Activated CD4-positive, alpha-beta T cell treated with anti-CD3 and anti-CD28 coated beads, Interleukin-2, amount 50 U/mL, for 16 hours (primary cell): ENCODE data around the gene CACNA1A.
"Not testable (repeated sequence)": the region's sequence is repeated elsewhere in the genome, so short reads cannot be mapped to it uniquely, and the experiment has no call there.

ENCODE experiments used
- DNase-seq: peaks from one replicate; pipeline ENCODE4 v3.0.0-alpha.2; 2020

Gene CACNA1A

DNA sequence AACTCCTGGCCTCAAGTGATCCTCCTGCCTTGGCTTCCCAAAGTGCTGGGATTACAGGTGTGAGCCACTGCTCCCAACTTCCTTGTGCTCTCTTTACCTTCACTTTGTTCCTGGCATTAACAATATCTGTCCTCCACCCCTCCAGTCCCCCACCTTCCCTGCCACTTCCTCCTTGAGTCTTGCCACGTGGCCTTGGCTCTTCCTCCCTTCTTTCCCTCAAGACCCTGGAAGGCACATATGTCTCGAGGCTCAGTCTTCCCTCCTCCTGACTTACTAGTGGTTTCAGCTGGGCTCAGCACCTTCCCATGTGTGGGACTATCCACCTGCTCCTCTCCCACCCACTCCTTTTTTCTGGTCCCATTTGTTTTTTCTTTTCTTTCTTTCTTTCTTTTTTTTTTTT is 285.4 kb downstream of the CACNA1A start:
- DNase-seq = no peak

DNA sequence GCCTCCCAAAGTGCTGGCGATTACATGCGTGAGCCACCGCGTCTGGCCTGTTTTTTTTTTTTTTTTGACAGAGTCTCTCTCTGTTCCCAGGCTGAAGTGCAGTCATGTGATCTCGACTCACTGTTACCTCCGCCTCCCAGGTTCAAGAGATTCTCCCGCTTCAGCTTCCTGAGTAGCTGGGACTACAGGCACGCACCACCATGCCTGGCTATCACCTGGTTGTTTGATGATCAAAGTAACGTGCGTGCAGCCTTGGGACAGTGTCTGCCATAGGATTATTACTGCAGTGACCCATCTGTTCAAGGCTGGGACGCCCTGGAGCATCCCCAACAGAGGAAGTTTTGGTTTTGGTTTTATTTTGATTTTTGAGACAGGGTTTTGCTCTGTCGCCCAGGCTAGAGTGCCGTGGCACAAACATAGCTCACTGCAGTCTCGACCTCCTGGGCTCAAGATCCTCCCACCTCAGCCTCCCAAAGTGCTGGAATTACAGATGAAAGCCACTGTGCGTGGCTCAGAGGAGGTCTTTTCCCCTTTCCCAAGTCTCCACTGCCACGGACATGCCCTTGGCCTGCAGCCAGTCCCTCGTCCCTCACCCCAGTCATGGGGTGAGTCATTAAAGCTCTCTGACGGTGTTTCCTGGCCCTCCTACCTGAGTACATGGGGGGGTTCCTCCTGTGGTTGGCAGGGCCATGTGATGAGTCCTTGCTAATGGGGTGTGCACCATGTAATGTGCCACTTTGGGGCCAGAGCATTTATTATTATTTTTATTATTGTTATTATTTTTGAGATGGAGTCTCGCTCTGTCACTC is 290.5 kb downstream of the CACNA1A start:
- DNase-seq = peak; percentile 23

DNA sequence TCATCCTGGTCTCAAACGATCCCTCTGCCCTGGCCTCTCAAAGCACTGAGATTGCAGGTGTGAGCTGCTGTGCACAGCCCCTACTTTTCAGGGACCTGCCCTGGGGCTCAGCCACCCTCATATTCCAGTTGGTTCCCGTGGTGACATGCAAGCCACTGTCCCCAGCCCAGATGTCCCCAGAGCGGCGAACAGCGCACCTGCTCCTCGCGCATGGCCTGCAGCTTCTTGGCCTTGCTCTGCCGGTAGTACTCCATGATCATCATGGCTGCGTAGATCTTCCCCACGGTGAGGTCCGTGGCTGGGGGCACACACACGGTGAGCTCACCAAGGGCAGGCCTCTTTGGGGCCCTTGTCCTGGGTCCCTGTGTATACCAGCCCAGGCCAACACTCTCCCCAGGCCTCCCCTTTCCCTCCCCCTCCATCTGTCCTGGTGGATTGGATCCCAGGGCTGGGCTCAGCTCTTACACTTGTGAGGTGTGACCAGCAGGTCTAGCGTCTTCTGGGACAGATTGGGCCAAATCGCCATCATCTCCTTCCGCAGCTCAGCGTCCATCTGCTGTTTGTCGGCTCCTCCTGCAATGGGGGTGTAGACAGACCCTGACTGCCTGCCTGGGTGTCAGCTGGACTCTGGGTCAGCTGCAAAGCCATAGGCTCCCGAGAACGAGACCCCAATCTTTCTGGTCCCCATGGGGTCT is 292.1 kb downstream of the CACNA1A start:
- no peak for DNase-seq

DNA sequence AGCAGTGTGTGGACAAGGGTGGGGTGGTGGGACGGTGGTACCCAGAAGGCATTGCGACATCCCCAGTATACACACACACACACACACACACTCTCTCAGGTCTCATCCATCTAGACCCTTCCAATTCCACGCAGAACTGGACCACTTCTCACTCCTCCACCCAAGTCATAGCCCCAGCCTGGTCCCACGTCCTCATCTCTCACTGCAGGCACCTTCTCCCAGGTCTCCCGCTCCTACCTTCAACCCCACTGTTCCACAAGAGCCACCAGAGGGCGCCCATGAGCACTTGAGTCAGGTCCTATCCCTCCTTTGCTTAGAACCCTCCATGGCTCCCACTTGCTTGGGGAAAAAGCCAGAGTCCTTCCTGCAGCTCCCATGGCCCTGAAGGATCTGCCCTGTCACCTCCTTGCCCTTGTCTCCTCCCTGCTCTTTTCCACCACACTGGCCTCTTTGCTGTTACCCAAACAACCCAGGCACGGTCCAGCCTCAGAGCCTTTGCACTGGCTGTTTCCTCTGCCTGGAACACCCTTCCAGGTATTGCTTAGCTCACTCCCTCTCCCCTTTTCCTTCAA is 293.4 kb downstream of the CACNA1A start:
- DNase-seq = peak; percentile 82

DNA sequence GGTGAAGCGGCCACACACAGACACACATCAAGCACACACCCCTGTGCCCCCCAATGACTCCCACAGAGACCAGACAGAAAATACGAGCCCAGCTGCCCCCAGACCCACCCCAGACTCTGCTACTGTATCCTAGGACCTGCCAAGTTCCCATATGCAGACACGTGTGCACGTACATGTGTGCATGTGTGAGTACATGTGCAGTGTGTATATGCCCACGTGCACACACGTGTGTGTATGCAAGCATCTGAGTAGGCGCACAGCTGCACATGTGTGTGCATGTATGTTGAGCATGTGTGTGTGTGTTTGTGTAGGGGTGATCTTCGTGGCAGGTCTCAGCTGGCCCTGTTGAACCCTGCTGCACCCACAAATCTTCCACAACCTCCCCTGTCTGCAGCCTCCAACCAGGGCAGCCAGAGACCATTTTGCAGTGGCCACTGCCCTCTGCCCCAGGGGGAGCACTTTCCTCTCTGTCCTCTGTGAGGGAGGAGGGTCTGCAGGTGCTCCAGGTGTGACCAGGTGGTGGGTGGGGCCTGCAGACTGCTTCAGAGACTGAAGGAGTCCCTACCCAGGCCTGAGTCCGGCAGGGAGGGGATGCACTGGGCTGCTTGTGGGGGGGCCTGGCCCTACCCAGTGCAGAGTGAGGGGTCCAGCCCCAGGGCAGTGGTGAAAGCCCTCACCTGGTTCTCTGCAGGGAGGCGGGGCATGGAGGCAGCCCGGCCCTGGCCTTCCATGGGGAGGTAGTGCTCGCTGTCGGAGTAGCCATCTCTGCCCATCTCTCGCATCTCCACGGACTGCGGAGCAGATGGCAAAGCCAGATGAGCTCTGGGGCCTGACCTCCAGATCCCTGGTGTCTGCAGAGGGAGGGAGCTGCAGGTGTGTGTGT is 294.6 kb downstream of the CACNA1A start:
- DNase-seq = no peak

DNA sequence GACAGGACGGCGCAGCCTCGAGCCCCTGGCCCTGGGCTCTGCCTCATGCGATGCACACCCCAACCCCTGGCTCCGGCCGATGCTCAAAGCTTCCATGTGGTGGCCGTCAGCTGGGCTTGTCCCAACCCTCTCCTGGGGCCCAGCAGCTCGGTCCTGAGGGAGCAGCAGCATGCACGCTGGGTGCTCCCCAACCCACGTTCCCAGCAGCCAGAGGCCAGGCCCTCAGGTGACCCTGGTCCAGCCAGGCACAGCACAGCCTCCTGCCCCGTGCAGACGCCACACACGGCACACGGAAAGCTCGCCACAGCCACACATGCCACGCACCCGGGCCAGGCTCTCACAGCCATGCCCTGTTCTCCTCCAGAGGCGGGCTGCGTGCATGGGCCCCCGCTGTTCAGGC is 295.3 kb downstream of the CACNA1A start:
- no peak for DNase-seq

DNA sequence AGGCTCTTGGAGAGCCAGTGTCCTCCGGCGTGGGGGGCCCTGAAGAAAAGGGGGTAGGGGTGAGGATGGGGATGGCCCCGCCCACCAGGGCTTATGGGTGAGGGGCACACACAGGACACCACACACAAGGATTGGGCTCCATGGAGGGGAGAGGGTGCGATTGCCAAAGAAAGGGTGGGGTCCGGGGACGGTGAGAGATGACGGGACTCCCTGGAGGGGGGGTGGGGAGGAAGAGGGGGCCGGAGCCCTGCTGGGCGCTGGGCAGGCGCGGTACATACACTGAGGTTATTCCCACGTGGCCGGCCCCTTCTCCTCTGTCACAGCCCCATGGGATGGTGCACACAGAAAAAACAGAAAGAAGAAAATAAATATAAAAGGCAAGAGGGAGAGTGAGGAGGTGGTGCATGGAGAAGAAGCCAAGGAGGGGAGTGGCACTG is 295.9 kb downstream of the CACNA1A start:
- no peak for DNase-seq

DNA sequence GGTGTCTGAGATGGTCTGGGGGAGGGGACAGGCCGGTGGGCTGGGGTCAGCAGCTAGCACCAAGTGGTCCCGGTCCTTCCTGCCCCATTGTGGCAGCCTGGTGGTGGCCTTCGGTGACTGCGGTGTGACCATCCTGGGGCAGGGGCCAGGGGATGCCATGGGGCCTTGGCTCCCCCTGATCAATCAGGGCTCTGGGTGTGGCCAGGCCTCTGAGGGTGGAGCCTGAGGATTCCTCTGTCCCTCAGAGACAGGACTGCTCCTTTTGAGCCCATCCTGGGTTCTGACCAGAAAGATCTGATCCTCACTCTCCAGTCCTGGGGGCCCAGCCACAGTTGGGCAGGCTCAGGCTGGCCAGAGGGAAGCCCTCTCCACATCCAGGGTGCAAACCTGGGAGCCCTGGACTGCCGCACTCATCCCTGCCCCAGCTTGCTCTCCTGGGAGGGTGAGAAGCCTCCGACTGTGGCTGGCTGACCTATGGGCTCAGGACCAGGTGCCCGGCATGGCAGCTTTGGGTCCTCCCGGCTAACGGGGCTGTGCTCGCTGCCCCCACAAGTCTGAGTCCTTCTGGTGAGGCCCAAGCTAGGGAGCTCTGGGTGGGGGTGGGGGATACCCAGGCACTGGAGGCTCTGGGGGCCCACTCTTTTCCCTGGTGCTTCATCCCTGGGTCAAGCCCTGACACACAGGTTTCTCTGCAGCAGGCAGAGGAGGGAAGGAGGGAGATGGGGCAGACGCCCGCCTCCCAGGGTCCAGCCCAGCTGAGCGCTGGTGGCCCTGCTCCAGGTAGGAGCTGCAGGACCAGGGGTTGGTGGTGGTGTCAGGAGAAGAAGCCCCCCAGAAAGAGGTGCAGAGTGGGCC is 296.6 kb downstream of the CACNA1A start:
- no peak for DNase-seq

DNA sequence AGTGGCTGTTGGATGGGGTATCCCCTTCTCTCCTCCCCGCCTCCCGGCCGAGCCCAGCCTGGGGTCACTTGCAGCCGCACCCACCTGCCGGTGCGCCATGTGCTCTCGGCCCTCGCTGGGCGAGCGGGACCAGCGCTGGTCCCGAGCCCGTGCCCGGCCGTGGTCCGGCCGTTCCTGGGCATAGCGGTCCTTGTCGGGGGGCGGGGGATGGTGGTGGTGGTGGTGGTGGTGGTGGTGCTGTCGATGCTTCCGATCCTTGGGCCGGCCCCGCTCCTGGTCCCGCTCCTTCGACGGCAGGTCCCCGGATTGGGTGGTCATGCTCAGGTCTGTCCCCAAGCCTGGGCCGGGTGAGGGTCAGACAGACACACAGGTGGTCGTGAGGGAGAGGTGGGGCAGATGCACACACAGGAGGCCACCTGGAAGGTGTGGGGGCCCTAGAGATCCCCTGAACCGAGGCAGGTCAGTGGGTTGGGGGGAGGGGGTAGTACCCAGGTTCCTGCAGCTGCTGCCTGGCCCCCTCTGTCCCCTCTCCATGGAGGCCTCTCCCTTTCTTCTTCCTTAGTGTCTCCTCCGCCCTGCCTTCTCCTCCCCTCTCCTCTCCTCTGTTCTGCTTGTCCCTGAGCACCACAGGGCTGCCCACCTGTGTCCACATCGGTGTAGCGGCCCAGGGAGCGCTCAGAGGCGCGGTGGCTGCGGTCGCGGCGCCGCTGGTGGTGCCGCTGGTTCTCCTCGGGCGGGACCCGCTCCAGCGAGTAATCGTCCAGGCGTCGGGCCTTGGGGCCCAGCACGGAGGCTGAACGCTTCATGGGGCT is 297.4 kb downstream of the CACNA1A start:
- DNase-seq = no peak

DNA sequence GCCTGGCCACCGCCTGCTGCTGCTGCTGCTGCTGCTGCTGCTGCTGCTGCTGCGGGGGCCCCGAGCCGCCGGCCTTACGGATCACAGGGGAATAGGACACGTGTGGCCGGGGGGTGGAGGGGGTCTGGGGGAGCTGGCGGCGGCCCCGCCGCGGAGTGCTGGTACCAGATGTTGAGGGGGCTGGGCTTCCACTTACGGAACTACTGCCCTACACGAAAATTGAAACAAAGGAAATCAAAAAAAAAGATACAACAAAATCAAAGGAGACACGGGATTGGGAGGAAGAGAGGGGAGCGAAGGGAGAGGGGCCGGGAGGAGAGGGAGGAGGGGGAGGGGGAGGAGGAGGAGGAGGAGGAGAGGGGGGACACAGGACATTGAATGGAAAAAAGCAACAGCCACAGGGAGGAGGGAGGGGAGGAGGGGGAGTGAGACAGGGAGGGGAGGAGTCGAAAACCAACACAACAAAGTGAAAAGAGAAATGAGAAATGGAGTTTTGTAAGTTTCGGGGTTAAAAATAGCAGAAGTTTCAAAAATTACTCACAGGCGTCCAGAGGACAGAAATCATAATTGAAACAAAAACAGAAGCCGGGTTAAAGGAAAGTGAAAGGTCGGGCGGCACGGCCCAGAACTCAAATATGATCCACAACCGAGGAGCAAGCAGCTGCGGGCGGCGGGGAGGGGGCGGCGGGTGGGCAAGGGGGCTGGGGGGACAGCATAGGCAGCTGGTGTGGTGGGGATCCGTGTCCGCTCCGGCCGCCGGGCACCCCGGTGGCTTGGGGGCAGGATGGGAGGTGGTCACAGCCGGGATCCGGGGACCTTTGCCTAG is 298.2 kb downstream of the CACNA1A start:
- peak; percentile 82 for DNase-seq

DNA sequence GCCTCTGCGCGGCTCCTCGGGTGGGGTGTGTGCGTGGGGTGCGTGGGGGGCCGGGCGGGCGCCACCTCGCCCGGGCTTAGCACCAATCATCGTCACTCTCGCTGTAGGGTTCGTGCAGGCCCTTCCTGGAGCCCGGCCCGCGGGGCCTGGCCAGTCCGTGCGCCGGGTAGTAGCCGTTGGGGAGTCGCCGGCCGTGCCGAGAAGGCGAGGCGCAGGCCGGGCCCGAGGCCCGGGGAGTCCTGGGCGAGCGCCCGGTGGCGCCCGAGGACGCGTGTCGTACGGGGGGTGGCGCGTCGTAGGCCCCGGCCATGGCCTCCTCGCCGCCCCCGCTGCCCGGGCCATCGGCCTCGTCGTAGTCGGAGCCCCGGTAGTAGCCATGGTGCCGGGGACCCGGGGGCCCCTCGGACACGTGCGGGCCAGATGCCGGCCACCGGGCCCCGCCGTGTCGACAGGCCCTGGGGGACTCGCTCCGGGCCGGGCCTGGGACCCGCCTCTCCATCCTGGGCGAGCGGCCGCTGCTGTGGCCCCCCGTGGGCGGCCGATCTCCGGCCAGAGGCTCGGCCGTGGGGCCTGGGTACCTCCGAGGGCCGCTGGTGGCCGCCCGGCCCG is 298.9 kb downstream of the CACNA1A start:
- DNase-seq = no peak

DNA sequence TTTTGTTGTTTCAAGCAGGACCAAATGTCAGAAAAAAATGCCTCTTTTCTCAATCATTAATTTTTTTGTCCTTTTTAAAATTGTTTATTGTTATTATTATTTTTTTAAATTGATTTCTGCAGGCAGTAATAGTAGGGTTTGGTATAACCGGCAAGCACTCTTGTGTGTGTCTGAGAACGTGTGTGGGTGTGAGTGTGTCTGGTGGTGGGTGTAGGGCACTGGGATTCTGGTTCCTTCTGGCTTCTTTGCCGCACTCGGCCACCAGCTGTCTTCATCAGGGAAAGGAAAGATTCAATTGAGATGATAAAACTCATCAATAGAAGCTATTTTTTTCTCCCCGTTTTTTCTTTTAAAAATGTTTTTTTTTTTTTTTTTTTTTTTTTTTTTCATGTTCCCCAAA is 299.7 kb downstream of the CACNA1A start:
- DNase-seq = no peak

DNA sequence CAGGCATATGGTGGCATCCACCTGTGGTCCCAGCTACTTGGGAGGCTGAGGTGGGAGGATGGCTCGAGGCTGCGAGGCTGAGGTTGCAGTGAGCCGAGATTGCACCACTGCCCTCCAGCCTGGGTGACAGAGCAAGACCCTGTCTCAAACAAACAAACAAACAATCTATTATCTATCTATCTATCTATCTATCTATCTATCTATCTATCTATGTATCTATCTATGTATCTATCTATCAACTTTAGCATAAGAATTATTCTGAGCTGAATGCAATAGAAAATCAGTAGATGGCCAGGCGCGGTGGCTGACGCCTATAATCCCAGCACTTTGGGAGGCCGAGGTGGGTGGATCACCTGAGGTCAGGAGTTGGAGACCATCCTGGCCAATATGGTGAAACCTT is 304.2 kb downstream of the CACNA1A start:
- DNase-seq = not testable (repeated sequence)

DNA sequence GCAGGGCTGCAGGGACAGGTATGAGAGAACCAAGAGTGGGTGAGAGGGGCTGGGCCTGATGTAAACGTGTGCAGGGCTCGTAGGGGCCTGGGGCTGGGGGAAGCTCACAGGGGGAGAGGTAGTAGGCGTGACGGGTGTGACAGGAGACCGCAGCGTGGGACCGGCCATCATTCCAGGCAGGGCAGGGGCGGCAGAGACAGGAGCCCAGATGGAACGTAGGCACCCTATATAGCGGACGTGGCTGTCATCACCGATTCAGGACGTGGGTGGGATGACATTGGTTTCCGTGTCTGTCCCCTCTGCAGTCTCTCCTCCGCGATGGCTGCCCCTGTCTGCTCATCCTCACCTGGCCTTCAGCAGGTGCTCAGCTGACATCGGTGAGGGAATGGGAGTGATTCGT is 307.6 kb downstream of the CACNA1A start:
- DNase-seq = no peak

DNA sequence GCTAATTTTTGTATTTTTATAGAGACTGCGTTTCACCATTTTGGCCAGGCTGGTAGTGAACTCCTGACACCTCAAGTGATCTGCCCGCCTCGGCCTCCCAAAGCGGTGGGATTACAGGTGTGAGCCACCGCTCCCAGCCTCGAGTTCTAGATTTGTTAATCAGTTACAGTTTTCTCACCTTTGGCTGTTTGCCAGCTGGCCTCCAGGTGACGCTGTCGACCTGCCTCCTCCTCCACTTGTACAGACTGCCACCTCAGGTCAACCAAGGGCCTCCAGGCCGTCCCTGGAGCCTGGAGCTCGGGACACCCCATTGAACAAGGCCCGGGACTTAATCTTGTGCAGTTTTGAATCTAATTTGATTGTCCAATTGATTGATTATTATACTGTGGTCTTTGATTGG is 310.6 kb downstream of the CACNA1A start:
- peak; percentile 44 for DNase-seq

DNA sequence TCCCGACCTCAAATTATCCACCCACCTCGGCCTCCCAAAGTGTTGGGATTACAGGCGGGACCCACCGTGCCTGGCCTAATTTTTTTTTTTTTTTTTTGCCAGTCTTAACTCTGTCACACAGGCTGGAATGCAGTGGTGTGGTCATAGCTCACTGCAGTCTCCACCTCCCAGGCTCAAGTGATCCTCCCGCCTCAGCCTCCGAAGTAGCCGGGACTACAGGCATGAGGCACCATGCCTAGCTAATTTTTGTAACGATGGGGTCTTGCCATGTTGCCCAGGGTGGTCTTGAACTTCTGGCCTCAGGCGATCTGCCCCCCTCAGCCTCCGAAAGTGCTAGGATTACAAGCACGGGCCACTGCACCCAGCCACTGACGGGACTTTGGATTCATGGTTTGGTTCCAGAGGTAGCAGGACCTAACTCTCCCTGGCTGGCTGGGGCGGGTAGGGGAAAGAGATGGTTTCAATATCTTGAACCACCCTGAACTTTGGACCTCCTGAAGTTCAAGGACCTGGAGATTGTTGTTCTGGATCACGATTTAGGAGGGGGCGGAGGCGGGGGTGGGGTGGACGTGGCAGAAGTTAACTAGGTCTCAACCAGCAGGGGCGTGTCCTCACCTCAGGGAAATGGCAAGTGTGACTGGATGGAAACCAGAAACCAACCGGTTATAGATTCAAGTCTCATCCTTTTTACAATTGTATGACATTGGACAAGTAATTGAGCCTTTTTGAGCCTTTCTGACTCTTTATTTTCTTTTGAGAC is 315.3 kb downstream of the CACNA1A start:
- no peak for DNase-seq

DNA sequence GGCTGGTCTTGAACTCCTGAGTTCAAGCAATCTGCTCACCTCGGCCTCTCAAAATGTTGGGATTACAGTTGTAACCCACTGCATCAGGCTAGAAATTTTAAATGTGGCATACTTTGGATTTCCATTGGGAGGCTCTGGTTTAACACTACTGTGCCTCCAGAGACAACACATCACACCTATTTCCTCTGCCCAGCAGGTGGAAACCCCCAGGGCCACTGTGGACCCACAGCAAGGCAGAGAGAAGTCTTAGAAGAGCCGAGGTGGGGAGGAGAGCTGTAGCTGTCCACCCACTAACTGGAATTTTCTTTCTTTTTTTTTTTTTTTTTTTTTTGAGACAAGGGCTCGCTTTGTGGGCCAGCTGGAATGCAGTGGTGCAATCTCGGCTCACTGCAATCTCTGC is 316.7 kb downstream of the CACNA1A start:
- no peak for DNase-seq

DNA sequence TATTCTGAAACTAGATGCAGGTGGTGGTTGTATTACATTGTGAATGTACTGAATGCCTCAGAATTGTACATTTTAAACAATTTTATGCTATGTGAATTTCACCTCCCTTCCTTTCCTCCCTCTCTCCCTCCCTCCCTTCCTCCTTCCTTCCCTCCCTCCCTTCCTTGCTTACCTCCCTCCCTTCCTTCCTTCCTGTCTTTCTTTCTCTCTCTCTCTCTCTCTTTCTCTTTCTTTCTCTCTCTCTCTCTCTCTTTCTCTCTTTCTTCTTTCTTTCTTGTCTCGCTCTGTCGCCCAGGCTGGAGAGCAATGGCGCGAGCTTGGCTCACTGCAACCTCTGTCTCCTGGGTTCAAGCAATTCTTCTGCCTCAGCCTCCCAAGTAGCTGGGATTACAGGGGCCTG is 318.9 kb downstream of the CACNA1A start:
- no peak for DNase-seq

DNA sequence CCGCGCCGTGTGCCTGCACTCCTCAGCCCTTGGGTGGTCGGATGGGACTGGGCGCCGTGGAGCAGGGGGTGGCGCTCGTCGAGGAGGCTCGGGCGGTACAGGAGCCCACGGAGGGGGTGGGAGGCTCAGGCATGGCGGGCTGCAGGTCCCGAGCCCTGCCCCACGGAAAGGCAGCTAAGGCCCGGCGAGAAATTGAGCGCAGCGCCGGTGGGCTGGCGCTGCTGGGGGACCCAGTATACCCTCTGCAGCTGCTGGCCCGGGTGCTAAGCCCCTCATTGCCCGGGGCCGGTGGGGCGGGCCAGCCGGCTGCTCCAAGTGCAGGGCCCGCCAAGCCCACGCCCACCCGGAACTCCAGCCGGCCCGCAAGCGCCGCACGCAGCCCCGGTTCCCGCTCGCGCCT is 319.6 kb downstream of the CACNA1A start:
- DNase-seq = not testable (repeated sequence)
